GM18861 (cell line): ENCODE measurements around the gene LMBR1L.

Experiments used
- ATAC-seq: cut with Tn5 transposase; IDR thresholded peaks from one replicate; pipeline ENCODE4 v1.9.1; 2021; ENCODE audit not compliant: unreplicated experiment

The LMBR1L gene

DNA sequence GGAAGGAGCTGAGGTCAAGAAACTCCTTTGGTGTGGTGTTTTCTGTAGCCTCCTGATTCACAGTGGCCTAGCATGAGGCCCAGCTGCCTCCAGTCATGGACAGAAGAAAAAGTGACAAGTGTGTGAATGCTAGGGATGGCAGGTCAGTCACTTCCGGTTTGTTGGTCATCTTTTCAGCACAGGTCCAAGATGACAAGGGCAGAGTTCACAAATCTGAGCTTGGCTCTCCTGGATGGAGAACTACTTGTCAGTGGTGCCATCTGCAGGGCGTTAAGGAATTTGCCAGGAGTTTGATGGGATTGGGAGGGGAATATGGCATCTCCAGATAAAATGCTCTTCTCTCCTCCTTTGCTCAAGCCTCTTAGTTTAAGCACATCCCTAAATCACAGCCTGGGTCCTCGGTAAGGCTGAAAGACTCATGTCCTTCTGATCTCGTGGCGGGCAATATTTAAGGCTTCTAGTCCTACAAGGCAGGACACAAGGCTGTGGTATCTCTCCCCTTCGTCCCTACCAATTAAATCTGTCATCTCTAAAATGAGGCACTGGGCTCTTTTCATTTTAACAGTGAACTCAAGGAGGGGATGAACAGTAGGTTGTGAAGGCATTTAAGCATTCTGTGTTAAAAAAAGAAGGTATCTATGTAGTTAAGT is 10.5 kb upstream of the LMBR1L start:
- ATAC-seq: no peak

- ATAC-seq: no peak
Observed at GRCh38 chr12:49111206-49111605, 559 bp upstream of the LMBR1L start.

DNA sequence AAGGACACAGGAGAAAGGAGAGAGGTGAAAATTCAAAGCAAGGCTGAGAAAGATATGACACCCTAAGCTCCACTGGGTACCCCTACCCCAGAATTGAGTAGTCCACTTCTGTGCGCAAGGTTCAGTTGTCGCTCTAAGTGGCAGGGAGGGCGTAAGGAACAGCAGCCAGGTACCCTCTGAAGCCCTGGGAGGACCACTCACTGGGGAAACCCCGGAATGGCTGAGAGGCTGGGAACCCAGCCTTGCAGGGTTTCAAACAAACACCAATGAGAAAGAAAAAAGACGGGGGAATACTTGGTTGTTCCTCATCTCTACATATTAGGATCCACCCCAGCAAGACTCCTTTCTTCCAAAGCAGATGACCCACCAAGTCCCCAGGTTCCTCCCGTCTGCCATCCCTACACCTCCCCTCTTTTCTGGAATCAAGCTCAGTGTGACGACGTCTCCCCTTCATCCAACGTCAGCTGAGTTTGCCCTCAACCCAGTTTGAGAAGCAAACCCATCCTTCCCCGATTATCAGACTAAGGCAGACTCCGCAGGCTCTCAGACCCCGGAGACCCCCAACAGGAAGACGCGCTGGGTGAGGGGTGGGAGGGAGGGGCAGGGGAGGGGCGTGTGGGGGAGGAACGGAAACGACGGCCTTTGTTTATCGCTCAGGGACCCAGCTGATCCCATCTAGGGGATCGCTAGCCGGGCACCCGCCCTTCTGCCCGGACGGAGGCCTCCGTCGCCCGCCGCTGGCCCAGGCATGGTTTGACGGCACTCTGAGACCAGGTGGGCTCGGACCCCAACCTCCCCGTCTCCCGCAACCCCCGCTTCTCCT is 795 bp downstream of the LMBR1L start:
- no peak for ATAC-seq

DNA sequence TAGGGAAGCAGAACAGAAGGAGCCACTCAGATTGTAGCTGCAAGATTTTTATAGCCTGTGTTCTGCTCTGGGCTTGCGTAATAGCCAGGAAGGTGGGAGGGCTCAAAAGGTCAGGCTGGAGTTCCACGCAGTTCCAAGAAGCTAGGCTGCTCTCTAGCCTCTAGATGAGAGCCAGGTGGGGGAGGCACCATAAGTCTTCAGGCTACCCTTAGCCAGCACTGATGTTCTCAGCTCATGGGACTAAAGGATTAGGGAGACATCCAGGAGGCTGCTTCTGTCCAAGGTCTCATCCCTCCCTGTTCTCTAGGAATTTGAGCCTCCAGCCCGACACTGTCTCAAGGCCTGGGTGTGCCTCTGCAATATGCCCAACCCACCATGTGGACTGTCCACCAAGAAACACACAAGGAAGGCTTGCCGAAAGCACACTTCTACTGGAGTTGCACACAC is 1.7 kb downstream of the LMBR1L start:
- no peak for ATAC-seq

DNA sequence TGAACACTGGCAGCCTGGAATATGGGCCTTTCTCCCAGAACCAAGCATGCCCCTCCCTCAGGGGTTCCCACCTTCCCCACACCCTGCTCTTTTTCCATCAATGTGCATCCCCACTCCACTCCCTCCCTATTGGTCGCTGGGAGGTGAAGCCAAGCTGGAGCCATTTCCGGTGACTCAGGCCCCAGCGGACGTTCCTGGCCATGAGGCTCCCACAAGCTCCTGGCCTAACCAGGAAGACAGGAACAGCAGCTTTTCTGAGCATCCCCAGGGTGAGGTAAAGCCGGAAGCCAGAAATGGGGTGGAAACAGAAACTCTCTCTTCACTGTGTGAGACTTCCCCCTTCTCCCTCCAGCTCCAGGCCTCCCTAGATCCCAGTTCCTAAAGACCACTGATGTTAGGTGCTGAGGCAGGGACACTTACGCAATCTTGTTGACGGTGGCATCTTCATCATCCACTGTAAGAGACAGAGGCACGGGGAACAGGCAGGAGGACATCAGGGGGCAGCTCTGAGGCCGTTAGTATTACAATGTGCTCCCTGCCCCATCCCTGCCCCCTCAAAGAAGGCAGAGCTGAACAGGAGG is 5.1 kb downstream of the LMBR1L start:
- ATAC-seq: no peak

DNA sequence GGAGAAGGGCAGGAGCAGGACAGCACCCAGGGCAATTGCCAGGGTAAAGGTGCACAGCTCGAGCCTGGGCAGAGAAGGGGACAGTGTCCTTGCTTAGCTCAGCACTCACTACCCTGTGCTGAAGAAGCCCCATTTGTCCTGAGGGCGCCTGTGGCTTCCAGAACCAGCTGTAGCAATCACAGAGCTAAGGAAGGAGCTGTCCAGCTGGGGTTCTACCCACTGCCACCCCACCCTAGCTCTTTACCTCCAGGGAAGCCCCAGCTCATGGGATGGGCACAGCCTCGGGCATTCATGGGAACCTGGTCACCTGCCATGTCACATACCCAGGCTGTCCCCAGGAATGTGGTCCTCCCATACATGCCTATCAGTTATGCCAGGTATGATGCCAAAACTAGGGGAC is 5.8 kb downstream of the LMBR1L start:
- ATAC-seq: no peak

- no peak for ATAC-seq
Observed at GRCh38 chr12:49100380-49100779, 10.3 kb downstream of the LMBR1L start.

DNA sequence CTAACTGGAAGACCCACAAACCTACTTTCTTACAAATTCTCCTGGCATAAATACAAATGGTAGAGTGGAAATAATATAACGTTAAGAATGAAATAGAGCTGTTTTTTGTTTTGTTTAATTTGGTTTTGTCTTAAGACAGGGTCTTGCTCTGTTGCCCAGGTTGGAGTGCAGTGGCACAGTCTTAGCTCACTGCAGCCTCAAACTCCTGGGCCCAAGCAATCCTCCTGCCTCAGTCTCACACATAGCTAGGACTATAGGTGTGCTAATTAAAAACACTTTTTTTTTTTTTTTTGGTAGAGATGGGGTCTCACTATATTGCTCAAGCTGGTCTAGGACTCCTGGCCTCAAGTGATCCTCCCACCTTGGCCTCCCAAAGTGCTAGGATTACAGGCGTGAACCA is 11.9 kb downstream of the LMBR1L start:
- ATAC-seq: no peak

DNA sequence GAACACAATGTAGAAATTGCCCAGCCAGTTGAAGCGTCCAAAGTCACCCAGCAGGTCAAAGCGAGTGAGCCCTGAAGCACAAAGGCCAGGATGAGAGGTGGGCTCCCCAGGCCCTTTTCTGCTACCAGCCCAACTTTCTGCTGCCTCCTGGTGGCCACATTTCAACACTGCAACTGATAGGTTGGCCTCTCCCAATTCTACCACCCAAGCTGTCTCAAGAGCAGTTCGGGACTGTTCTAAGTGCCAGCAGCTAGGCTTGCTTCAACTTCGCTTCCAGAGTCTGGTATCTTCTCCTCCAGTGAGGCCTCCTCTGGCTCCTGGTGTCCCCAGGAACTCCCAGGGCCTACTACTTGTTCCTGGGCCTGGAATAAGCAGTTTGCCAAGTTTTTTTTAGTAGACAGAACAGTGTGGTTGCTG is 12.6 kb downstream of the LMBR1L start:
- ATAC-seq: no peak

GRCh38 chr12:49097381-49097780 is 13.3 kb downstream of the LMBR1L start:
- no peak for ATAC-seq

DNA sequence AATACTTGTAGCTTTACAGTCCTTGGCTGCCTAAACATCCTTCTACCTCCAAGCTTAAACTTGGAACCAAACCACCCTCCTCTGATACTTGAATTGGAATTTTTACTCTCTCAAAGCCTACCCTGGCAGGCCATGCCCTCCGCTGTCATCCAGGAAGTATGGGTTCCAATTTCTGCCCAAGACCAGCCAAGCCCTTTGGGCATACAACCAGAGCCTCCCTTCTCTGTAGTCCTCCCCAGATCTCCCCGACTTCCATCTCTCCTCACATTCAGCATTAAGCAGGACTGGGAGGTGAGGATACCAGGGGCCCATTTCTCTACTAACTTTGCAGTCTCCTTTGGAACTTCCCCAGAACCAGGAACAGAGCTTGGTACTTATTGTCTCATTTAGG is 15.7 kb downstream of the LMBR1L start:
- ATAC-seq: no peak

GRCh38 chr12:49094160-49094974 is 16.3 kb downstream of the LMBR1L start, which contains the start of gene DHH:
Gene DHH (minus strand): TSS chr12:49094801. CDS start chr12:49094512, 289 bp downstream.
- no peak for ATAC-seq

DNA sequence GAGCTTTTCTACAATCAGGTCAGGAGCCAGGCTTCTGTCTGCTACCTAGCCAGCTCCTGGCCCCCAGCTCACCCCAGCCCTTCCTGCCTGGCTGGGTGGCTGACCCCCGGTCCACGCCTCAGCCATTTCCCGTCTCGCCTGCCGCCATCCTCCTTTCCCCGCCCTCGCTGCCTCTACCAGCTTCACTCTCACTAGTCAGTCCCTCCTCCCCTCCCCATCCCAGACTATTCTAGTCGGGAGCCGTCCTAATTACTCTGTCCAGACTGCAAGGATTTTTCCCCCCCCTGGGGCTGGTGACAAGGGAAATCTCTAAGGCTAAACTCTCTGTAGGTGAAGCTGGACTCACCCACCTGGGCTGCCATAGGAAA is 16.9 kb downstream of the LMBR1L start:
- ATAC-seq: no peak

GRCh38 chr12:49092816-49093406 is 17.7 kb downstream of the LMBR1L start:
- no peak for ATAC-seq

DNA sequence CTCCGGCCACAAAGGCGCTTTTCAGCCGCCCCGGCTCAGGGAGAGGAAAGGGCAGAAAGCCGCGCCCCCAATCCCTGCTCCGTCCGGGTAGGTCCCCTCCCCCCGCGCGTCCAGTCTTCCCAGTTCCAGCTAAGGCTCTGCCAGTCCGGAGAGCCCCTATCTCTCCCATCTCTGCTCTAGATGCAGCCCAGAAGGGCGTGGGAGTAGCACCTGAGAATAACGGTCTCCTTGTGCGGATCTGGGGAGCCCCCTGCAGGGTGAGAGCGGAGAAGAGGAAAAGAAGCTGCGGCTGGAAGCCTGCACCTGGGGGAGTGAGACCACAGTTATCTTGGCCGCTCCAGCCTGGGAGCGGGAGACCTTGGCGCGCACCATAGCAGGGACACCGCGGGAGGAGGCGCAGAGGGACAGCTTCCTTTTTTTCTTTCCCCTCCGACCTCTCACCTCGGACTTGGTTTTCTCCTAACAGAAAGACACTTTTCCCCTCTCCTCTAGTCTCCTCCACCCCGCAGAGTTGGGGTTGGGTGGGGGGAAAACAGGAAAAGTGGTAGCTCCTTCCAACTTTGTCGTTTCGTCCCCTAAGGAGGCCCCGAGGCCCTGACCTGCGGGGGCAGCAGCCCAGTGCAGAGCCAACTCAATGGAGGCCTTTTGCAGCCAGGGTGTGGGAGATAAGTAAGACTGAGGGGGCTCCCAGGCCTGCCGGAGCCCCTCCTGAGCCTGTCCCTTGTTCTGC is 18.4 kb downstream of the LMBR1L start:
- no peak for ATAC-seq

GRCh38 chr12:49091836-49092085 is 18.9 kb downstream of the LMBR1L start:
- ATAC-seq: no peak

GRCh38 chr12:49091056-49091835 is 19.4 kb downstream of the LMBR1L start:
- no peak for ATAC-seq

DNA sequence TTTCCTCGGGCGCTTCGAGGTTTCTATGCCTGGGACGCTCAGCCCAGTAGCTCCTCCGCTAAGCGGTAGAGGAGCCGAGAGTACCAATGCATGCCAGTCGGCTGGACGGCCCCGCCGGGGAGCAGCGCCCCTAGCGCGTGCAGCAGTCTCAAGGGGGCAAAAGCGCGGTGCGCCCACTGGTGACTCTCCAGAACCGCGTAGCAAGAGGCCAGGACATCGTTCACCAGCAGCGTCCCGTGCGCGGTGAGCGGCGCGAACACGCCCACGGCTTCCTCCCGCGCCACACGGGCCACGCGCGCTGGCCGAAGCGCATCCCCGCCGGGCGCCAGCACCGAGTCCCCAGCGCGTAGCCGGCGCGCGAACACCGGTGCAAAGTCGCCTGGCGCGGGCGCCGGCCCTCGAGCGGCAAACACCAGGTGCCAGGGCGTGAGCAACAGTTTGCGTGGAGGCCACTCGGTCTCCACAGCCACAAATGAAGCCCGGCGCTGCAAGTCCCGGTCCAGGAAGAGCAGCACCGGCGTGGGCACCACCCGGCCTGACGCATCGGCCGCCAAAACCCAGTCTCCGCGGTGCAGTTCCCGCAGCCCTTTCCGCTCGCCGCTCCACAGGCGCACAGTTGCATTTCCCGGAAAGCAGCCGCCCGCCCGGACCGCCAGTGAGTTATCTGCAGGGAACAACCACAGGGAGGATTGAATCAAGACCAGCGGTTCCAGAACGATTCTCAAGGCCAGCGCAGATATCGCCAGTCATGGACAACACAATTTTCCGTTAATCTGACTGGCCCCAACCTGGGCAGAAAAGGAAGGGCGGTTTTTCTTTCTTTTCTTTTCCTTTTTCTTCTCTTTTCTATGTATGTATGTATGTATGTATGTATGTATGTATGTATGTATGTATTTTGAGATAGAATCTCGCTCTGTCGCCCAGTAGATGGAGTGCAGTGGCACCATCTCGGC is 20.6 kb downstream of the LMBR1L start:
- ATAC-seq: no peak

GRCh38 chr12:49088932-49089330 is 21.7 kb downstream of the LMBR1L start:
- no peak for ATAC-seq
